Keratinocyte (primary cell): ENCODE data around the gene FBN1. TPM values are rescaled to one million over a fixed set of nuclear protein-coding genes. Genes with fewer than 3 reads are reported as not detected.
A peak's percentile ranks its signal among the peaks of the same experiment; 100 is the strongest.

Experiments
- DNase-seq: peaks from one replicate; pipeline ENCODE4 v3.0.0-alpha.2; 2011; ENCODE audit warnings: low read depth, missing footprints, low spot score
- FAIRE-seq: peaks from 2 replicates; lab custom pipeline; 2011; peaks lifted over from hg19 to GRCh38; lab: Jason Lieb, UNC
- H2AFZ ChIP-seq: 2 replicates; pipeline ENCODE4 v1.6.0; 2012; ENCODE audit warnings: low read length, control low read depth, inconsistent platforms; ENCODE audit not compliant: control insufficient read depth
- H3K27ac ChIP-seq: 2 replicates; pipeline ENCODE4 v1.5.1; 2011; ENCODE audit warnings: low read length; ENCODE audit not compliant: control insufficient read depth, insufficient read depth
- H3K27me3 ChIP-seq: 3 replicates; pipeline ENCODE4 v1.6.0; 2011; ENCODE audit warnings: low read length; ENCODE audit not compliant: control insufficient read depth, insufficient read depth; ENCODE audit errors: extremely low read depth
- H3K36me3 ChIP-seq, 2 experiments: 2 replicates in 1 of 2; 3 replicates in 1 of 2; pipeline ENCODE4 v1.5.1; 2011; ENCODE audit warnings: low read length in 2 of 2, mild to moderate bottlenecking in 1 of 2; ENCODE audit not compliant: control insufficient read depth in 2 of 2, insufficient read depth in 2 of 2; ENCODE audit errors: extremely low read depth in 1 of 2
- H3K4me1 ChIP-seq: 3 replicates; pipeline ENCODE4 v1.5.1; 2011; ENCODE audit warnings: low read length; ENCODE audit not compliant: control insufficient read depth, insufficient read depth; ENCODE audit errors: extremely low read depth
- H3K4me2 ChIP-seq: 3 replicates; pipeline ENCODE4 v1.6.0; 2011; ENCODE audit warnings: low read depth, low read length; ENCODE audit not compliant: control insufficient read depth, insufficient read depth; ENCODE audit errors: extremely low read depth
- H3K4me3 ChIP-seq, 3 experiments: fragments of 200-600 bp in 1 of 3; sonication (generic) in 1 of 3; 2 replicates in 2 of 3; 3 replicates in 1 of 3; pipeline ENCODE4 v1.5.1; 2011 to 2016; ENCODE audit warnings: low read length in 3 of 3, mild to moderate bottlenecking in 3 of 3, control low read depth in 2 of 3, inconsistent platforms in 1 of 3, low read depth in 1 of 3, mixed read lengths in 1 of 3, mixed run types in 1 of 3, moderate library complexity in 1 of 3; ENCODE audit not compliant: control insufficient read depth in 2 of 3, insufficient read depth in 2 of 3; ENCODE audit errors: extremely low read depth in 1 of 3
- H3K79me2 ChIP-seq: 2 replicates; pipeline ENCODE4 v1.6.0; 2012; ENCODE audit warnings: low read length; ENCODE audit not compliant: control insufficient read depth, insufficient read depth
- H3K9ac ChIP-seq: 3 replicates; pipeline ENCODE4 v1.6.0; 2011; ENCODE audit warnings: low read length; ENCODE audit not compliant: control insufficient read depth, insufficient read depth; ENCODE audit errors: extremely low read depth
- H3K9me1 ChIP-seq: 3 replicates; pipeline ENCODE4 v1.6.0; 2011; ENCODE audit warnings: low read length; ENCODE audit not compliant: control insufficient read depth, insufficient read depth; ENCODE audit errors: extremely low read depth
- H3K9me3 ChIP-seq: 2 replicates; pipeline ENCODE4 v1.5.1; 2012; ENCODE audit warnings: low read depth, low read length; ENCODE audit not compliant: control insufficient read depth
- H4K20me1 ChIP-seq: 3 replicates; pipeline ENCODE4 v1.6.0; 2011; ENCODE audit warnings: low read length; ENCODE audit not compliant: control insufficient read depth, insufficient read depth; ENCODE audit errors: extremely low read depth
- CTCF ChIP-seq, 3 experiments: IDR thresholded peaks in 1 of 3; conservative IDR thresholded peaks in 1 of 3; optimal IDR thresholded peaks in 1 of 3; 2 replicates in 2 of 3; 3 replicates in 1 of 3; pipeline versions ENCODE3 to v1.5.1; 2011; ENCODE audit warnings: low read length in 3 of 3, mild to moderate bottlenecking in 3 of 3, moderate library complexity in 2 of 3, control low read depth in 1 of 3, inconsistent platforms in 1 of 3; ENCODE audit not compliant: insufficient read depth in 2 of 3; ENCODE audit errors: extremely low read depth in 1 of 3
- EZH2 ChIP-seq: IDR thresholded peaks from one replicate; pipeline ENCODE4 v1.6.1; 2012; ENCODE audit warnings: inconsistent platforms, mild to moderate bottlenecking, low read length, moderate library complexity
- dilution Hi-C: fragments of 300-500 bp; cut with MboI; formaldehyde crosslinking; loops from one replicate; pipeline ENCODE4 v1.7.0; 2020; ENCODE audit warnings: low sequenced_read_pairs; ENCODE audit not compliant: extremely low pct_ligation_motif_present
- polyA plus RNA-seq, 5 experiments: library from polyadenylated mRNA; depleted of rRNA in 3 of 5; stranded (reverse) in 3 of 5; stranded (forward) in 1 of 5; unstranded in 1 of 5; fragments of >200 nt; gene quantifications; 1 replicate in 1 of 5; 2 replicates in 3 of 5; 3 replicates in 1 of 5; pipeline versions ENCODE4 v1.2.1 to v1.2.3, GENCODE V29; 2011 to 2012; ENCODE audit warnings: missing spikeins in 2 of 5, low read depth in 1 of 5, low replicate concordance in 1 of 5

The FBN1 gene
- polyA plus RNA-seq, 1 donor (not counting 4 experiments of a cell fraction or from before 2014, with no cell fraction given): 3.5 TPM

DNA sequence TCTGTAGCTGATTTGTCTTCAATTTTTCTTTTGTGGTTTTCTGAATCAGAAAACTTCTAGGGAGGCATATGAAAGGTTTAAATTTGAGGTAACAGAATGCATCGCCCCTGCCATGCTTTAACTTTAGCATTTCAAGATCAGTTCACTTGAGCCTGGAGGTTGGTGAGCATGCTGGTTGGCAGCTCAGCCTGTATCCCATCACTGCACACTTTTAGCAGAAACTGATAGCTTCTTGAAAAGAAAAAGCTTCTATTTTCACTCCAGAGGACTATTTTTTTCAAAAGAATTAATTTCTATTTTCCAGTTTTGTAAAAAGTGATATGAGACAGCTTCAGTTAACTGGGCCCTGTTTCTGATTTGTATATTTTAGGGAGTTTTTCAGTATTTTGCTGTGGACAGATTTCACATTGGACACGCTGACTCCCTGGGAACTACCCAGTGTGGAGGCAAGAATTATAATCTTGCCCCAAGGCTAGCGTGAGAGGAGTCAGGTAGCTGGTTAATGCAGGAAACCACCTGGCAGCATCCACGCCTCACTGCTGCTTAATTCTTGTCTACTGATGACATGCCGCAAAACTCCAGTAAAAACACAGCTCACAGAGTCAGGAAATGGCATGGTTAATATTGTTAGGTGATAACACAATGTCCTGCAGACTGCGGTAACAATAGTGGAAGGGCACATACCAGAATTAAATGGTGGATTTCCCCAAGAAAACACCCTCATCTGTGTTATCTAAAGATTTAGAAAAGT, 242.9 kb downstream of the FBN1 start:
- Histone ChIP-seq H3K9me1 (no peaks in the 10 kb centered on the region), H3K36me3 (no peaks in the 10 kb centered on the region), H3K9me3 (no peaks in the 10 kb centered on the region), H3K79me2 (no peaks in the 10 kb centered on the region), H3K27me3 (no peaks in the 10 kb centered on the region), H4K20me1 (no peaks in the 10 kb centered on the region), H3K27ac (peak overlapping the region; percentile 24), H3K4me1 (peaks cover 6% of the 10 kb centered on the region), H3K4me3 (no peak overlapping the region), H3K4me2 (no peak overlapping the region), H3K9ac (peak overlapping the region; percentile 39), H2AFZ (peak overlapping the region; percentile 17)
- TF ChIP-seq EZH2: no peak
- no peak for TF ChIP-seq CTCF (optimal IDR thresholded peaks at IDR 0.05 in 1 of 3, IDR thresholded peaks at IDR 0.05 in 1 of 3, conservative IDR thresholded peaks at IDR 0.05 in 1 of 3; ENCODE audit: extremely low read depth in 1 of 3, insufficient read depth in 2 of 3, low read length in 3 of 3)
- DNase-seq (no peak), FAIRE-seq (peak; percentile 85)
- dilution Hi-C loops: no loop called here

GRCh38 chr15:48400086-48400485, 245.4 kb downstream of the FBN1 start:
- Histone ChIP-seq H3K4me2 (no peak overlapping the region), H3K4me1 (peaks cover 19% of the 10 kb centered on the region), H3K9ac (no peak overlapping the region), H3K27me3 (no peaks in the 10 kb centered on the region), H4K20me1 (no peaks in the 10 kb centered on the region), H3K36me3 (no peaks in the 10 kb centered on the region), H3K9me3 (no peaks in the 10 kb centered on the region), H3K4me3 (no peak overlapping the region), H3K27ac (no peak overlapping the region), H2AFZ (no peak overlapping the region), H3K79me2 (no peaks in the 10 kb centered on the region), H3K9me1 (no peaks in the 10 kb centered on the region)
- TF ChIP-seq EZH2 (no peak), CTCF (optimal IDR thresholded peaks at IDR 0.05 in 1 of 3, IDR thresholded peaks at IDR 0.05 in 1 of 3, conservative IDR thresholded peaks at IDR 0.05 in 1 of 3; ENCODE audit: extremely low read depth in 1 of 3, insufficient read depth in 2 of 3, low read length in 3 of 3) (no peak)
- dilution Hi-C loops: no loop called here
- no peak for FAIRE-seq
- no peak for DNase-seq
